ENCODE measurements around the gene ZNF324. TPM values are rescaled to one million over a fixed set of nuclear protein-coding genes. Genes with fewer than 3 reads are reported as not detected.

The ZNF324 gene
- total RNA-seq, 1 experiment from 2014 or later, result 8.1 TPM

DNA sequence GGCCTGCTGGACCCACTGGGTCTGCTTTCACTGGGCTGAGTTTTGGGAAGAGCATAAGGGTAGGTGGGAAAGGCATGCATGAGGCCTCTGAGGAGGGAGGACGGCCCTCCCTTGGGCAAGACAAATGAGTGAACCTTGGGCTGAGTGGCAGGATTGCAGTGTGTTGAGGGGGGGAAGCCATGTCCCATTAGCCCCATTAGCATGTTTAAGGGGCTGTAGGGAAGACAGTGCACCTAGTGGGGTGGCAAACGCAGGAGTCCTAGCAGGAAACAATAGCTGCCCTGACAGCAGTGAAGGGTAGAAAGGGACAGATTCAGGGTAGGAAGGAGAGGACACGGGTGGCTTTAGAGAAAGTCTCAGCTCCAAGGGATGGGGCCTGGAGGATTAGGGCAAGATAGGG lies 55.8 kb downstream of the ZNF324 start:
- no peaks in the 10 kb centered on the region for H3K9me2 ChIP-seq (ENCODE audit: insufficient read depth)
- no TSS peak for BruUV-seq (replicated peaks)
- no peak overlapping the region for H3K4me2 ChIP-seq
- intact Hi-C loops (cut with micrococcal nuclease; ENCODE audit: unreplicated experiment), result no loop called here
- H3K4me3 ChIP-seq, result no peak overlapping the region
- CTCF ChIA-PET, result no interaction called here
- H4K20me1 ChIP-seq (ENCODE audit: insufficient read depth), result no peaks in the 10 kb centered on the region
- no peak overlapping the region for H2AFZ ChIP-seq
- DNase-seq, result no peak
- peaks cover 8% of the 10 kb centered on the region for H3K79me2 ChIP-seq (ENCODE audit: low read depth)
- peaks cover 14% of the 10 kb centered on the region; the same call in 1 of the 2 replicates for H3F3A ChIP-seq (ENCODE audit: insufficient read depth, low read depth)
- no peaks in the 10 kb centered on the region for H3K36me3 ChIP-seq (ENCODE audit: low read depth)
- TF ChIP-seq EZH2 (IDR thresholded peaks at IDR 0.05; ENCODE audit: low read depth), result no peak
- TF ChIP-seq, protein P1, sequence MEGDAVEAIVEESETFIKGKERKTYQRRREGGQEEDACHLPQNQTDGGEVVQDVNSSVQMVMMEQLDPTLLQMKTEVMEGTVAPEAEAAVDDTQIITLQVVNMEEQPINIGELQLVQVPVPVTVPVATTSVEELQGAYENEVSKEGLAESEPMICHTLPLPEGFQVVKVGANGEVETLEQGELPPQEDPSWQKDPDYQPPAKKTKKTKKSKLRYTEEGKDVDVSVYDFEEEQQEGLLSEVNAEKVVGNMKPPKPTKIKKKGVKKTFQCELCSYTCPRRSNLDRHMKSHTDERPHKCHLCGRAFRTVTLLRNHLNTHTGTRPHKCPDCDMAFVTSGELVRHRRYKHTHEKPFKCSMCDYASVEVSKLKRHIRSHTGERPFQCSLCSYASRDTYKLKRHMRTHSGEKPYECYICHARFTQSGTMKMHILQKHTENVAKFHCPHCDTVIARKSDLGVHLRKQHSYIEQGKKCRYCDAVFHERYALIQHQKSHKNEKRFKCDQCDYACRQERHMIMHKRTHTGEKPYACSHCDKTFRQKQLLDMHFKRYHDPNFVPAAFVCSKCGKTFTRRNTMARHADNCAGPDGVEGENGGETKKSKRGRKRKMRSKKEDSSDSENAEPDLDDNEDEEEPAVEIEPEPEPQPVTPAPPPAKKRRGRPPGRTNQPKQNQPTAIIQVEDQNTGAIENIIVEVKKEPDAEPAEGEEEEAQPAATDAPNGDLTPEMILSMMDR (conservative IDR thresholded peaks at IDR 0.05), result no peak
- H3K27ac ChIP-seq, result no peak overlapping the region
- H3K9me3 ChIP-seq (ENCODE audit: insufficient read depth, low read depth), result no peaks in the 10 kb centered on the region
- peaks cover 10% of the 10 kb centered on the region for H3K4me1 ChIP-seq (replicated peaks; ENCODE audit: insufficient read depth)
- no peaks in the 10 kb centered on the region for H3K27me3 ChIP-seq (ENCODE audit: insufficient read depth, low read depth)
- POLR2A ChIA-PET (ENCODE audit: unreplicated experiment), result no interaction called here

Other genes starting within 250 kb of the ZNF324 start
- gene ZNF544, start 238.2 kb upstream of the ZNF324 start, total RNA-seq (2021), result 29.5 and 32.7 TPM in 2 replicates
- gene ZNF8, start 188.1 kb upstream of the ZNF324 start, total RNA-seq (2021), result 6.2 and 6.4 TPM in 2 replicates
- gene ERVK3-1, start 161.7 kb upstream of the ZNF324 start, total RNA-seq (2021), result 19.4 and 21.3 TPM in 2 replicates
- 0.08 TPM in 1 of 2 replicates, not detected in the other for gene ZSCAN22, start 140.1 kb upstream of the ZNF324 start, total RNA-seq (2021)
- gene A1BG, start 113.6 kb upstream of the ZNF324 start, total RNA-seq (2021), result 2.5 and 4.5 TPM in 2 replicates
- gene ZNF497, start 104.3 kb upstream of the ZNF324 start, total RNA-seq (2021), result 7.2 and 8.6 TPM in 2 replicates
- 3.3 and 4.1 TPM in 2 replicates for gene ZNF837, start 86.0 kb upstream of the ZNF324 start, total RNA-seq (2021)
- 941 and 961 TPM in 2 replicates for gene RPS5, start 79.8 kb upstream of the ZNF324 start, total RNA-seq (2021)
- 0.61 and 0.68 TPM in 2 replicates for gene RNF225, start 71.4 kb upstream of the ZNF324 start, total RNA-seq (2021)
- 13.5 and 18.8 TPM in 2 replicates for gene ZNF584, start 58.4 kb upstream of the ZNF324 start, total RNA-seq (2021)
- gene ZNF132, start 26.9 kb upstream of the ZNF324 start, total RNA-seq (2021), result 1.5 and 2.1 TPM in 2 replicates
- 4.3 and 6.1 TPM in 2 replicates for gene ZNF324B, start 15.5 kb upstream of the ZNF324 start, total RNA-seq (2021)
- 11.0 and 16.5 TPM in 2 replicates for gene ZNF446, start 9.3 kb downstream of the ZNF324 start, total RNA-seq (2021)
- 8.4 and 9.2 TPM in 2 replicates for gene SLC27A5, start 44.9 kb downstream of the ZNF324 start, total RNA-seq (2021)
- gene ZBTB45, start 52.7 kb downstream of the ZNF324 start, total RNA-seq (2021), result 8.1 and 8.9 TPM in 2 replicates
- 311 and 322 TPM in 2 replicates for gene TRIM28, start 77.0 kb downstream of the ZNF324 start, total RNA-seq (2021)
- 149 and 186 TPM in 2 replicates for gene CHMP2A, start 88.0 kb downstream of the ZNF324 start, total RNA-seq (2021)
- not detected in 2 replicates for gene UBE2M, start 91.5 kb downstream of the ZNF324 start, total RNA-seq (2021)
- gene MZF1, start 106.3 kb downstream of the ZNF324 start, total RNA-seq (2021), result not detected in 2 replicates

Data from PC-9 (cell line).